Natural killer cell (primary cell): ENCODE data around the gene THRB. TPM values are rescaled to one million over a fixed set of nuclear protein-coding genes. Genes with fewer than 3 reads are reported as not detected.

Experiments
- ATAC-seq, 3 donors: fragments of 150-1000 bp in 2 of 3; fragments of 200-7000 bp in 1 of 3; cut with Tn5 transposase; 1 replicate in 1 of 3; 2 replicates in 2 of 3; pipeline ENCODE4 v1.10.0; 2021; ENCODE audit warnings: mild to moderate bottlenecking in 2 of 3, moderate library complexity in 2 of 3
- DNase-seq, 2 donors: peaks; one replicate each; pipeline versions ENCODE4 v3.0.0 to v3.0.0-alpha.2; 2013 to 2021; ENCODE audit warnings: mixed read lengths in 1 of 2
- H3K27ac ChIP-seq: one replicate; pipeline ENCODE4 v1.5.1; 2013; ENCODE audit warnings: mild to moderate bottlenecking, low read length
- H3K27me3 ChIP-seq: one replicate; pipeline ENCODE4 v1.6.1; 2013; ENCODE audit warnings: low read length; ENCODE audit not compliant: control insufficient read depth, insufficient read depth
- H3K36me3 ChIP-seq: one replicate; pipeline ENCODE4 v1.6.1; 2013; ENCODE audit warnings: low read length; ENCODE audit not compliant: control insufficient read depth, insufficient read depth
- H3K4me1 ChIP-seq: one replicate; pipeline ENCODE4 v1.6.1; 2013; ENCODE audit warnings: low read length; ENCODE audit not compliant: control insufficient read depth, insufficient read depth
- H3K4me3 ChIP-seq: one replicate; pipeline ENCODE4 v1.5.1; 2013; ENCODE audit warnings: low read length
- H3K9me3 ChIP-seq: one replicate; pipeline ENCODE4 v1.6.1; 2013; ENCODE audit warnings: low read length; ENCODE audit not compliant: control insufficient read depth, insufficient read depth
- H3K27ac Mint-ChIP-seq, 2 donors: one replicate each; pipeline ENCODE4 v1.8.0; 2022; ENCODE audit warnings: mild to moderate bottlenecking in 2 of 2, mixed read lengths in 2 of 2, moderate library complexity in 1 of 2
- H3K27me3 Mint-ChIP-seq, 2 donors: one replicate each; pipeline ENCODE4 v1.8.0; 2022; ENCODE audit warnings: low read depth in 2 of 2, mixed read lengths in 2 of 2
- H3K36me3 Mint-ChIP-seq: one replicate; pipeline ENCODE4 v1.8.0; 2022; ENCODE audit warnings: mixed read lengths
- H3K4me1 Mint-ChIP-seq, 2 donors: one replicate each; pipeline ENCODE4 v1.8.0; 2022; ENCODE audit warnings: mixed read lengths in 2 of 2
- H3K4me3 Mint-ChIP-seq: one replicate; pipeline ENCODE4 v1.8.0; 2022; ENCODE audit warnings: mild to moderate bottlenecking, moderate library complexity, mixed read lengths
- H3K9me3 Mint-ChIP-seq, 2 donors: one replicate each; pipeline ENCODE4 v1.8.0; 2022; ENCODE audit warnings: mixed read lengths in 2 of 2
- CTCF ChIP-seq: fragments of 200-600 bp; IDR thresholded peaks from one replicate; pipeline ENCODE4 v1.8.0; 2022; ENCODE audit warnings: antibody characterized with exemption
- WGBS: methylation state at CpG from one replicate; pipeline ENCODE4 v1.1.7; 2013; ENCODE audit warnings: missing lambda C conversion rate; ENCODE audit not compliant: insufficient coverage; 5-methylcytosine and 5-hydroxymethylcytosine counted together
- intact Hi-C: fragments of 100-400 bp; cut with micrococcal nuclease; formaldehyde crosslinking; loops from one replicate; pipeline ENCODE4 v1.14.2; 2022
- total RNA-seq, 4 donors: library from RNA; stranded (reverse); fragments of 120-200 nt in 1 of 4; gene quantifications; one replicate each; pipeline versions ENCODE4 v1.2.3 to v1.2.4, GENCODE V29; 2013 to 2022

The THRB gene
- total RNA-seq, 3 donors from 2014 or later (not counting 1 experiment from before 2014, with no cell fraction given), result 0.05 TPM; not detected in 2

GRCh38 chr3:24354230-24354629 is 140.4 kb downstream of the THRB start:
- intact Hi-C loops, result no loop called here
- DNase-seq, result no peak
- H3K4me3 Mint-ChIP-seq, result no peak overlapping the region
- no peaks in the 10 kb centered on the region for H3K27me3 Mint-ChIP-seq
- no peak for ATAC-seq
- no peak for TF ChIP-seq CTCF
- H3K27ac Mint-ChIP-seq, result no peak overlapping the region
- Histone ChIP-seq H3K36me3 (no peaks in the 10 kb centered on the region), H3K4me1 (no peaks in the 10 kb centered on the region), H3K27me3 (no peaks in the 10 kb centered on the region), H3K4me3 (no peak overlapping the region), H3K9me3 (no peaks in the 10 kb centered on the region), H3K27ac (no peak overlapping the region)
- H3K9me3 Mint-ChIP-seq, result peaks cover 5 to 6% of the 10 kb centered on the region in 2 donors
- no peaks in the 10 kb centered on the region for H3K36me3 Mint-ChIP-seq
- no peaks in the 10 kb centered on the region for H3K4me1 Mint-ChIP-seq

- Mint-ChIP-seq H3K27me3 (no peaks in the 10 kb centered on the region), H3K4me3 (no peak overlapping the region), H3K9me3 (peaks cover 2 to 5% of the 10 kb centered on the region in 2 donors), H3K27ac (no peak overlapping the region), H3K36me3 (no peaks in the 10 kb centered on the region), H3K4me1 (no peaks in the 10 kb centered on the region)
- intact Hi-C loops, result no loop called here
- H3K4me1 ChIP-seq, result no peaks in the 10 kb centered on the region
- H3K27ac ChIP-seq, result no peak overlapping the region
- H3K4me3 ChIP-seq, result no peak overlapping the region
- 81% methylated on average over 3 of the region's 3 CpGs for whole genome bisulfite sequencing
- no peak for ATAC-seq
- H3K27me3 ChIP-seq, result no peaks in the 10 kb centered on the region
- H3K9me3 ChIP-seq, result no peaks in the 10 kb centered on the region
- TF ChIP-seq CTCF, result no peak
- H3K36me3 ChIP-seq, result no peaks in the 10 kb centered on the region
- no peak for DNase-seq
Measured at GRCh38 chr3:24352893-24353553, 141.6 kb downstream of the THRB start.

DNA sequence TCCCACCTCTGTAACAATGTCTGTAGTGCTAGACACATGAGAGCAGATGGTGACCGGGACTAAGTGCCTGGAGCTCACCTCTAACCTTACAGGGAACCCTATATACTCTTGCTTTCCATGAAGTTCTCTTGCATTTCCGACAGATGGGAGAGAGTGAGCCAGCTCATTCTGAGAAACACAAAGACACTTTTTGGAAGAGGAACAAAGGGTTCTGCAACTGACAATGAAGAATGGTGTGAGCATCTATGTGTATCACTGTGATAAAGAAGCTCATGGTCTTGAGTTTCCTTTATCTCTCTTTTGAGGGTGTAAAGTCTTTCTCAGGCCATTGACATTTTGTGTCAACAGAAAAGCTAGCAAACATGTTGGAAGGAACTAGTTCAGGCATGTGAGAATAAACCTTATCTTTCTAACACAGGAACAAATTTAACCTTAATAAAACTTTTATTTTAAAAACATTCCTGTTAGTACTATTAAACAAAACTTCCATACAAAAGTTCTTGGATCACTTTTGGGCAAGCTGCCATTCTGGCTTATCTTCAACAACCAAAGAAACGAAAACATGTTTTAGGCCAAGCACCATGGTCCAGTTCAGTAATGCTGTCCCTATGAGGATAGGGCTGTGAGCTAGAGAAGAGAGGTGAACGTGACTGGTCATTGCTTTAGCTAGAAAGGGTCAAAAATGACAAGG is 142.7 kb downstream of the THRB start:
- Histone ChIP-seq H3K4me3 (no peak overlapping the region), H3K4me1 (no peaks in the 10 kb centered on the region), H3K27me3 (no peaks in the 10 kb centered on the region), H3K27ac (no peak overlapping the region), H3K36me3 (no peaks in the 10 kb centered on the region), H3K9me3 (no peaks in the 10 kb centered on the region)
- no peaks in the 10 kb centered on the region for H3K27me3 Mint-ChIP-seq
- 80% methylated on average over 4 of the region's 4 CpGs for WGBS
- peaks cover 2 to 5% of the 10 kb centered on the region in 2 donors for H3K9me3 Mint-ChIP-seq
- no peaks in the 10 kb centered on the region for H3K4me1 Mint-ChIP-seq
- DNase-seq (no peak), ATAC-seq (no peak)
- no peak for TF ChIP-seq CTCF
- no peaks in the 10 kb centered on the region for H3K36me3 Mint-ChIP-seq
- intact Hi-C loops, result no loop called here
- H3K27ac Mint-ChIP-seq, result no peak overlapping the region
- H3K4me3 Mint-ChIP-seq, result no peak overlapping the region
